HEK293T (cell line): Measurements from ENCODE around the gene SNTG2.
"Not testable (repeated sequence)": the region's sequence is repeated elsewhere in the genome, so short reads cannot be mapped to it uniquely, and the experiment has no call there.

ENCODE experiments used
- CTCF ChIA-PET: fragments of 350-600 bp; formaldehyde crosslinking; extraction: SDS; loops from one replicate; lab custom pipeline; 2021; ENCODE audit warnings: antibody characterized with exemption, inconsistent platforms; lab: Yijun Ruan, JAX
- POLR2A ChIA-PET: fragments of 350-600 bp; formaldehyde crosslinking; extraction: SDS; loops from one replicate; lab custom pipeline; 2020; ENCODE audit warnings: antibody characterized with exemption, inconsistent platforms; lab: Yijun Ruan, JAX
- DNase-seq: peaks from one replicate; pipeline ENCODE4 v3.0.0; 2012; ENCODE audit warnings: mixed read lengths; ENCODE audit errors: extremely low spot score
- ARNT ChIP-seq: fragments of 450-650 bp; IDR thresholded peaks from 2 replicates; pipeline ENCODE4 v1.6.1; 2017; ENCODE audit warnings: mild to moderate bottlenecking
- BHLHE40 ChIP-seq: fragments of 450-650 bp; IDR thresholded peaks from 2 replicates; pipeline ENCODE4 v1.6.1; 2016; ENCODE audit warnings: mild to moderate bottlenecking, moderate library complexity, borderline replicate concordance
- CTBP1 ChIP-seq: fragments of 450-650 bp; IDR thresholded peaks from 2 replicates; pipeline ENCODE4 v1.6.1; 2016; ENCODE audit warnings: borderline replicate concordance
- ELF4 ChIP-seq: fragments of 450-650 bp; IDR thresholded peaks from 2 replicates; pipeline ENCODE4 v1.6.1; 2017; ENCODE audit warnings: antibody characterized with exemption
- FOXA1 ChIP-seq: fragments of 450-650 bp; IDR thresholded peaks from 2 replicates; pipeline ENCODE4 v1.6.1; 2016; ENCODE audit warnings: mild to moderate bottlenecking
- FOXK2 ChIP-seq: fragments of 450-650 bp; IDR thresholded peaks from 2 replicates; pipeline ENCODE4 v1.6.1; 2016; ENCODE audit warnings: mild to moderate bottlenecking
- FOXM1 ChIP-seq: fragments of 450-650 bp; IDR thresholded peaks from 2 replicates; pipeline ENCODE4 v1.6.1; 2017; ENCODE audit warnings: mild to moderate bottlenecking, borderline replicate concordance
- HDGF ChIP-seq: fragments of 450-650 bp; IDR thresholded peaks from 2 replicates; pipeline ENCODE4 v1.6.1; 2017; ENCODE audit warnings: antibody characterized with exemption, borderline replicate concordance
- L3MBTL2 ChIP-seq: fragments of 450-650 bp; conservative IDR thresholded peaks from 2 replicates; pipeline ENCODE4 v1.6.1; 2016; ENCODE audit warnings: mild to moderate bottlenecking
- LEF1 ChIP-seq: fragments of 450-650 bp; IDR thresholded peaks from 2 replicates; pipeline ENCODE4 v1.6.1; 2017; ENCODE audit warnings: mild to moderate bottlenecking, borderline replicate concordance
- NFRKB ChIP-seq: fragments of 450-650 bp; IDR thresholded peaks from 2 replicates; pipeline ENCODE4 v1.6.1; 2016; ENCODE audit warnings: mild to moderate bottlenecking, moderate library complexity
- SP1 ChIP-seq: fragments of 450-650 bp; IDR thresholded peaks from 2 replicates; pipeline ENCODE4 v1.6.1; 2017
- SUZ12 ChIP-seq: fragments of 450-650 bp; IDR thresholded peaks from 2 replicates; pipeline ENCODE4 v1.6.1; 2016; ENCODE audit warnings: mild to moderate bottlenecking
- TARDBP ChIP-seq: fragments of 450-650 bp; IDR thresholded peaks from 2 replicates; pipeline ENCODE4 v1.6.1; 2016
- ZNF384 ChIP-seq: fragments of 450-650 bp; IDR thresholded peaks from 2 replicates; pipeline ENCODE4 v1.6.1; 2016
- TF ChIP-seq, protein P1 (sequence below): fragments of 450-650 bp; IDR thresholded peaks from 2 replicates; pipeline ENCODE4 v1.6.1; 2016

SNTG2 gene

DNA sequence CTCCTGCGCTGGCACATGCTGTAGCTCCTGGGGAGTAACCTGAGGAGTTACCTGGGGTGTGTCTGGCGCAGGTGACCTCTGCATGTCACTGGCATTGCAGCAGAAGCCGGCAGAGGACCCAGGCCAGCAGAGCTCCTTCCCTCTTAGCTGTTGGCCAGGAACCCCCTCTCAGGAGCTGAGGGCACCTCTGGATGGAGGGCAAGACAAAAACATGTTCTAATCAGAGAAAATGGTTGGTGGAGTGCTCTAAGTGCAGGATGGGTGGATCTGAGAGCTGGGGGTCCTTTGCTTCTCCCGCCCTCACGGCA is 44.9 kb upstream of the SNTG2 start:
- POLR2A ChIA-PET, result no interaction called here

DNA sequence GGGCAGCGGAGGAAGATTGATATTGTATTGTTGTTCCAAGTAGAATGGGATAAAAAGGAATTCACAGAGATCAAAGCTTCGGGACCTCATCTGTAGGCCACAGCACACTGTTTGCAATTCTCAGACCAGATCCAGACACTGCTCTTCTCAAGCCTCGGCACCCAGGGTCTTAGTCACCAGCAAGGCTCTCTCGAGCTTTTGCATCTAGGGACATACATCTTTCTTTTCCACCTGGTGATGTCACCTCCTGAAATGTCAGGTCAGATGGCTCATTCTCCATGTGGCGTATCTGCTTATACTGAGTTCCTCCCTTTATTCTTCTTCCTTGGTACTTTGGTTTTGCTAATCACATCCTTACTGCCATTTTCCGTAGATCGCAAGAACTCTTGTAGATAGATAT is 42.9 kb upstream of the SNTG2 start:
- no peak for TF ChIP-seq SUZ12
- no peak for TF ChIP-seq LEF1
- TF ChIP-seq FOXK2, result no peak
- no peak for TF ChIP-seq SP1
- TF ChIP-seq FOXA1, result no peak
- no peak for DNase-seq
- CTCF ChIA-PET, result no interaction called here
- POLR2A ChIA-PET, result no interaction called here

More for the DNA sequence above, 44.9 kb upstream of the SNTG2 start:
- CTCF ChIA-PET, result no interaction called here
- DNase-seq, result no peak
- TF ChIP-seq CTBP1, result no peak
- TF ChIP-seq ZNF384, result no peak
- no peak for TF ChIP-seq L3MBTL2
- TF ChIP-seq BHLHE40, result no peak
- no peak for TF ChIP-seq ELF4
- no peak for TF ChIP-seq SUZ12
- no peak for TF ChIP-seq TARDBP
- no peak for TF ChIP-seq NFRKB
- TF ChIP-seq FOXA1, result no peak
- TF ChIP-seq LEF1, result no peak
- no peak for TF ChIP-seq FOXK2
- TF ChIP-seq ARNT, result no peak
- no peak for TF ChIP-seq SP1
- TF ChIP-seq FOXM1, result no peak
- TF ChIP-seq, protein P1, sequence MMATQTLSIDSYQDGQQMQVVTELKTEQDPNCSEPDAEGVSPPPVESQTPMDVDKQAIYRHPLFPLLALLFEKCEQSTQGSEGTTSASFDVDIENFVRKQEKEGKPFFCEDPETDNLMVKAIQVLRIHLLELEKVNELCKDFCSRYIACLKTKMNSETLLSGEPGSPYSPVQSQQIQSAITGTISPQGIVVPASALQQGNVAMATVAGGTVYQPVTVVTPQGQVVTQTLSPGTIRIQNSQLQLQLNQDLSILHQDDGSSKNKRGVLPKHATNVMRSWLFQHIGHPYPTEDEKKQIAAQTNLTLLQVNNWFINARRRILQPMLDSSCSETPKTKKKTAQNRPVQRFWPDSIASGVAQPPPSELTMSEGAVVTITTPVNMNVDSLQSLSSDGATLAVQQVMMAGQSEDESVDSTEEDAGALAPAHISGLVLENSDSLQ, result no peak
- TF ChIP-seq HDGF, result no peak

GRCh38 chr2:908568-908967 is 42.1 kb upstream of the SNTG2 start:
- ChIA-PET CTCF (no interaction called here), POLR2A (no interaction called here)
- TF ChIP-seq ARNT (no peak), ZNF384 (no peak), ELF4 (no peak), FOXK2 (no peak), HDGF (no peak), LEF1 (no peak), TARDBP (no peak), CTBP1 (no peak), FOXA1 (no peak), L3MBTL2 (no peak), NFRKB (no peak), BHLHE40 (no peak), SP1 (no peak), SUZ12 (no peak)
- no peak for DNase-seq

- CTCF ChIA-PET, DNase-seq, POLR2A ChIA-PET: not testable (repeated sequence)
Observed at GRCh38 chr2:909764-910379, 40.8 kb upstream of the SNTG2 start.

- POLR2A ChIA-PET, result no interaction called here
- no peak for DNase-seq
- CTCF ChIA-PET, result no interaction called here
- TF ChIP-seq FOXA1, result no peak
- no peak for TF ChIP-seq FOXM1
- no peak for TF ChIP-seq FOXK2
- TF ChIP-seq ARNT, result no peak
- TF ChIP-seq, protein P1, result no peak
- TF ChIP-seq LEF1, result no peak
- no peak for TF ChIP-seq BHLHE40
- TF ChIP-seq SUZ12, result no peak
- no peak for TF ChIP-seq L3MBTL2
- TF ChIP-seq NFRKB, result no peak
- no peak for TF ChIP-seq SP1
- TF ChIP-seq ELF4, result no peak
- no peak for TF ChIP-seq ZNF384
- TF ChIP-seq CTBP1, result no peak
- no peak for TF ChIP-seq TARDBP
- TF ChIP-seq HDGF, result no peak
Observed at GRCh38 chr2:910698-911097, 40.0 kb upstream of the SNTG2 start.

GRCh38 chr2:915979-916378 is 34.7 kb upstream of the SNTG2 start:
- TF ChIP-seq FOXM1, result no peak
- TF ChIP-seq HDGF, result no peak
- TF ChIP-seq ELF4, result no peak
- TF ChIP-seq, protein P1, result no peak
- no peak for TF ChIP-seq FOXA1
- no peak for TF ChIP-seq NFRKB
- TF ChIP-seq CTBP1, result no peak
- TF ChIP-seq SP1, result no peak
- no peak for TF ChIP-seq FOXK2
- no peak for TF ChIP-seq LEF1
- TF ChIP-seq ARNT, result no peak
- no peak for TF ChIP-seq TARDBP
- no peak for TF ChIP-seq SUZ12
- ChIA-PET CTCF (no interaction called here), POLR2A (no interaction called here)
- no peak for DNase-seq

DNA sequence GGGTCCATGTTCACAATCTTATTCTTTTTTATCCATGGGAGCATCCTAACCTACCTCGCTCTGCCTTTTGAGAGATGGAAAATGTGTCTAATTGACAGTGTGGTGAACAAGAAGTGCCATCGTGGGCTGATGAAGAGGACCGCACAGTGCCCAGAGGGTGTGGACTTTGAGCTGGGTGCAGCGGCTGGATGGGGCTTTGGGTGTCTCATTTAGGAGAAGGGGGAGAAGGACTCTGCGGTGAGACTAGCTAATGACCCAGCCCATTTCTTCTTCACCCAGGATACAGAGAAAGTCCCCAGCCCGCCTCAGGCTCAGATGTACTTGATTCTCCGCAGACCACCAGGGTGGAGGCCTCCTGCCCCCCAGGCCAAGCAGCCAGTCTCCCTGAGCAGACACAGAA is 33.7 kb upstream of the SNTG2 start:
- DNase-seq, result no peak
- POLR2A ChIA-PET, result no interaction called here
- CTCF ChIA-PET, result no interaction called here
- TF ChIP-seq BHLHE40, result no peak
- no peak for TF ChIP-seq ELF4
- TF ChIP-seq NFRKB, result no peak
- TF ChIP-seq FOXK2, result no peak
- no peak for TF ChIP-seq LEF1
- TF ChIP-seq, protein P1, result no peak
- no peak for TF ChIP-seq SUZ12
- no peak for TF ChIP-seq FOXA1
- no peak for TF ChIP-seq SP1
- TF ChIP-seq FOXM1, result no peak
- TF ChIP-seq L3MBTL2, result no peak
- no peak for TF ChIP-seq CTBP1
- TF ChIP-seq ARNT, result no peak
- TF ChIP-seq ZNF384, result no peak
- TF ChIP-seq HDGF, result no peak
- no peak for TF ChIP-seq TARDBP
